ENCODE results near the gene KLC1. TPM values are rescaled to one million over a fixed set of nuclear protein-coding genes. Genes with fewer than 3 reads are reported as not detected.
"Not testable (repeated sequence)": the region's sequence is repeated elsewhere in the genome, so short reads cannot be mapped to it uniquely, and the experiment has no call there.

Gene KLC1
- total RNA-seq: 205 and 277 TPM in 2 replicates

DNA sequence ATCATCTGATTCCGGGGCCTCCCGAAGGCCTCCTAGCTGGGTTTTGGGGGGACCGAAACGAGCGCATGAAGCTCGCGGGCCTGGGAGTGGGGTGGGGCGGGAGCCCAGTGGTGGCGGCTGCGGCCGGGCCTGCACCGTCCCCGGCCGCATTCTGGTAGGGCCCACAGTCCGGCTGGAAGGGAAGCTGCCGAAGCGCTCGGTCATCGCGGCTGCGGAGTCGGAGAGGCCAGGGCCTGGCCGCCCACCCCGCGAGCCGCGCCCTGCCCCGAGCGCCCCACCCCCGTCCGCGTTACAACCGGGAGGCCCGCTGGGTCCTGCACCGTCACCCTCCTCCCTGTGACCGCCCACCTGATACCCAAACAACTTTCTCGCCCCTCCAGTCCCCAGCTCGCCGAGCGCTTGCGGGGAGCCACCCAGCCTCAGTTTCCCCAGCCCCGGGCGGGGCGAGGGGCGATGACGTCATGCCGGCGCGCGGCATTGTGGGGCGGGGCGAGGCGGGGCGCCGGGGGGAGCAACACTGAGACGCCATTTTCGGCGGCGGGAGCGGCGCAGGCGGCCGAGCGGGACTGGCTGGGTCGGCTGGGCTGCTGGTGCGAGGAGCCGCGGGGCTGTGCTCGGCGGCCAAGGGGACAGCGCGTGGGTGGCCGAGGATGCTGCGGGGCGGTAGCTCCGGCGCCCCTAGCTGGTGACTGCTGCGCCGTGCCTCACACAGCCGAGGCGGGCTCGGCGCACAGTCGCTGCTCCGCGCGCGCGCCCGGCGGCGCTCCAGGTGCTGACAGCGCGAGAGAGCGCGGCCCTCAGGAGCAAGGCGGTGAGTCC lies at the start of gene KLC1:
TSS of gene KLC1 (plus strand) at position 528 of the 819 bp plus-strand sequence. CDS start 25,354 bp downstream, outside the sequence.
- peak; percentile 81 for DNase-seq

DNA sequence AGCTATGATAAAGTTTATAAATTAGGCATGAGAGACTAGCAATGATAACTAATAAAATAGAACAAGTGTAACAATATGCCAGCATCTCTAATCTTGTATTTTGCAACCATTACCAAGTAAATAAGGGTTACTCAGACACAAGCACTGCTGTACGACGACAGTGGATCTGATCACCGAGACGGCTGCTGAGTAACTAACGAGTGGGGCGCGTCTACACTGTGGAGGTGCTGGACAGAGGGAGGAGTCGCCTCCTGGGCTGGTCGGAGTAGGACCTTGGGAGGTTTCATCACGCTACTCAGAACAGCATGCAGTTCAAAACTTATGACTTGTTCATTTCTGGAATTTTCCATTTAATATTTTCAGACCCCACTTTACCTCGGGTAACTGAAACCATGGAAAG lies 47.8 kb upstream of the KLC1 start:
- DNase-seq: no peak

DNA sequence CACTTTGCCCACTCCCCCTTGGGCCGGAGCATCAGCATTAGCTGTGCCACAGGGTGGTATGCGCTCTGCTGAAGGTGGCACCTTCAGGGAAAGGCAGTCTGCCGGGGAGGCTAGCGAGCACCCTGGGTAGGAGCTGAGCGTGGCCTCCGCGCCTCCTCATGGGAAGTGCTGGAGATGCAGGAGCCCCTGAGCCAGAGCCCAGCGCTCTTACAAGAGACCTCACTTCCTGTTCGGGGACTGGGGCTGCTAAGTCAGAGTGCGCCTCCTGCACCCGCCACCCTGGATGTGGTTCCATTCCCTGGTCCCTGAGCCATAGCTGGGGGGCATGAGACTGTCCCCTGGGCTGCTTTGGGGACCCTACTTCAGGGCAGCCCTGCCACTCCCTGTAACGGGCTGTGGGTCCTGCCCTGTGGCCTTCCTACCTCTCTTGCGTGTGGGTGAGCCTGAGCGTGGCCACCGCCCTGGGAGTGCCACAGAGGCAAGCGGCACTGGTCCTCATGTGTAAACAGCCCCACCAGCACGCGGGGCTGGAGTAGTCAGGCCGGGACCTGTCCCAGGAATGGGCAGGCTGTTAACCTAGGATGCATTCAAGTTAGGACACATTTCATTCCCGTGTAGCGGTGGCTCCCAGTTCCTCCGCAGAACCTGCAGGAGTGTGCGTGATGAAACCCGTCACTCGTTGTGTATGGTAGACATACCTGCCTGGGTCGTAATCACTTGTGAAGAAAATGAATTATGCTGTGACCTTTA lies 46.9 kb upstream of the KLC1 start:
- no peak for DNase-seq

DNA sequence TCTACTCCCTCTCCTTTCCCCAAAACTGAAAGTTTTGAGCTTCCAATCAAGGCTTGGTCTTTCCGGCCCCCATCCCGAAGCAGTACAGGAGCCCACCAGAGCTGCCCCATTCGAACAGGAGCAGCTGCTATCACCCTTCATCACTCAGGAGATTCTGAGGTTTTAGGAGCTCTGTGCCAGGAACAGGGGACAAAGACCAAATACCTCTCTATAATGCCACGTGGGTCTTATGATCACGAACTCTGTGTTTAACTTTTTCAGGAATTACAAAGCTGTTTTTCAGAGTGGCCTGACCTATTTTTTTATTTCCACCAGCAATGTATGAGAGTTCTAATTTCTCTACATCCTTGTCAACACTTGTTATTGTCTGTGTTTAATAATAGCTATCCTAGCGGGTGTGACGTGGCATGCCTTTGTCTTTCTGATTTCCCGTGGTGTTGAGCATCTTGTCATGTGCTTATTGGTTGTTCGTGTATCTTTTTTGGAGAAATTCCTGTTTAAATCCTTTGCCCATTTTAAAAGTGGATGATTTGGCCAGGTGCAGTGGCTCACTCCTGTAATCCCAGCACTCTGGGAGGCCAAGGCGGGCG lies 44.6 kb upstream of the KLC1 start:
- DNase-seq: peak; percentile 43

DNA sequence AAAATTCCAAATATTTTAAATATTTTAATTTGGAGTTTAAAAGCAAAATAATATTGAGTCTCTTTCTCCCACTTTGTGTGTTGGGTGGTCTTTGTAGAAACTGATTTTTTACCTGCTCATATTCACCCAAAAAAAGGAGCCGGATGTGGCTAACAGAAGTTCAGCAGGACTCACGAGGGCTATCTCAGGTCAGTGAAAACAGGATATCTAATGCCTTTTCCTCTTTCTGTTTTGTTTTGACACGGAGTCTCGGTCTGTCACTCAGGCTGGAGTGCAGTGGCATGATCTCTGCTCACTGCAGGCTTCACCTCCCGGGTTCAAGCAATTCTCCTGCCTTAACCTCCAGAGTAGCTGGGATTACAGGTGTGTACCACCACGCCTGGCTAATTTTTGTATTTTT lies 35.4 kb upstream of the KLC1 start:
- DNase-seq: peak; percentile 44

- no peak for DNase-seq
Observed at GRCh38 chr14:103594265-103594664, 34.7 kb upstream of the KLC1 start.

DNA sequence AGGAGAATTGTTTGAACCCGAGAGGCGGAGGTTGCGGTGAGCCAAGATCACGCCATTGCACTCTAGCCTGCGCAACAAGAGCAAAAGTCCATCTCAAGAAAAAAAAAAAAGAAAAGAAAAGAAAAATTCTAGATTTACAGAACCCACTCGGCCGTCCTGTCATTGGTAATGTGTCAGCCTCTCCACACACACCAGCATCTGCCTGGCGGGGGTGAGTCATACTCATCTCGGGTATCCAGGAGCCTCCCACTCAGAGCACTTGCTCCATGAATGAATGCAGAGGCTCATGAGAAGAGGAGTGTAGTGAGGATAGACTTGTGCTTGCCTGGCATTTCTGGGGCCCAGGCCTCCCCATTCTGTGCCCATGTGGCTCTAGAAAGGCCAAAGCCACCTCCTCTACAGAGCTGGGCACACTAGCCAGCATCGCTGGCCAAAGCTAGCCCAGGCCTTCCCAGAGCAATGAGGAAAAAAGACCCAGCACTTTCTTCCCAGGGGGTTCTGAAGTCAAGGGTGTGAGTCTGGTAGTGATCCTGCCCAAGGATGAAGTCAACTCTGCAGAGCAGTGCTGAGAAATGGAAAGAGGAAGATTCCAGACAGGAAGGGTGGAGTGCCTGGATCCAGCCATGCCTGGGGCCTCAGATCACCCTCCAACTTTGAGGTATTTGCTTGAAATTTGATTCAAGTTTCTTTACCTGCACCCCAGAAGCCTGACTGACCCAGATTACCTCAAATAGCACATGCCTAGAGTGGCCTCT lies 31.2 kb upstream of the KLC1 start:
- peak; percentile 31 for DNase-seq

GRCh38 chr14:103600503-103600902 lies 28.5 kb upstream of the KLC1 start:
- no peak for DNase-seq

- no peak for DNase-seq
Observed at GRCh38 chr14:103604620-103605019, 24.4 kb upstream of the KLC1 start.

- DNase-seq: peak; percentile 59
Observed at GRCh38 chr14:103606963-103607668, 21.9 kb upstream of the KLC1 start.

DNA sequence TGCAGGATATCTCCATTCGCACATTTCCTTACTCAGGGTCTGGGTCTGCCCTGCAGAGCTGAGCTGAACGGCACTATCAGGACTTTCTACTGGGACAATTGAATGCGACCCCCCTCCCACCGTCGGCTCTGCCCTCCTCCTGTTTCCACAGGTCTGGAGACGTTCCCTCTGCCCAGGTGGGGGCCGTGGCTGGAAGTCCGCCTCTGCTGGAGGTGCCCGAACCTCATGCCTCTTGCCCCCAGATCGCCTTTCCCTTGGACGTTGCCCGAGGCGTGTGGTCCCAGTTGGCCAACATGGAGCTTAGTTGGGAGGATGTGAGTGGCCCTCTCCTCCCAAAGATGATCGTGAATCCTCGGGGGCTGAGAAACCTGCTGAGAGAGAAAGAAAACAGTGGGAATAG lies 21.2 kb upstream of the KLC1 start:
- no peak for DNase-seq

- not testable (repeated sequence) for DNase-seq
Observed at GRCh38 chr14:103609081-103609480, 19.9 kb upstream of the KLC1 start.

GRCh38 chr14:103611215-103611614 lies 17.8 kb upstream of the KLC1 start:
- DNase-seq: no peak

- DNase-seq: no peak
Observed at GRCh38 chr14:103613517-103613916, 15.5 kb upstream of the KLC1 start.

DNA sequence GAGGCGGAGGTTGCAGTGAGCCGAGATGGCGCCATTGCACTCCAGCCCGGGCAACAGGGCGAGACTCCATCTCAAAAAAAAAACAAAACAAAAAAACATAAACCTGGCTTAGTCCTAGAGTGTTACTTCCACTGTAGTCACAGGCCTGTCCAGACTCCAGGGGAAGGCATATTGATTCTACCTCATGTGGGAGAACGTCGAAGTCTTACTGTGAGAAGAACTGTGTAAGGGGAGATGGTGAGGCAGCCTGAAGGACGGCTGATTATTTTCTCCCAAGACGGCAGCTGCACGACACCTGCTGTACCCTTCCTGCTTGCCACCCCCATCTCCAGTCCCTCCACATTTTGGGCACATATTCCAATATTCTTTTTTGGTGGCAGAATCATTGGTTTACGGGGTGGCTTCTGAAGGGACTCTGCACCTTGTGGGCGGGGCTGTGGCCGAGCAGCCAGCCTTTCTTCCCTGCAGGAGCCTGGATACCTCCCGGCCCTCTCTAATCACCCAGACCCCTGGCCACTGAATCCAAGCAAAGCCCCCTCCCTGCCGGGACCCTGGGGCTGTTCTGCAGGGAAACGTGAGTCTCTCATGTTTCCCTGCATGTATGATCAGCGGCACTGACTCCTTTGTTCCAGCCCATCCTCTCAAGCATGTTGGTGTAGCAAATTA lies 12.2 kb upstream of the KLC1 start:
- DNase-seq: no peak

GRCh38 chr14:103619057-103619456 lies 10.0 kb upstream of the KLC1 start:
- DNase-seq: no peak

DNA sequence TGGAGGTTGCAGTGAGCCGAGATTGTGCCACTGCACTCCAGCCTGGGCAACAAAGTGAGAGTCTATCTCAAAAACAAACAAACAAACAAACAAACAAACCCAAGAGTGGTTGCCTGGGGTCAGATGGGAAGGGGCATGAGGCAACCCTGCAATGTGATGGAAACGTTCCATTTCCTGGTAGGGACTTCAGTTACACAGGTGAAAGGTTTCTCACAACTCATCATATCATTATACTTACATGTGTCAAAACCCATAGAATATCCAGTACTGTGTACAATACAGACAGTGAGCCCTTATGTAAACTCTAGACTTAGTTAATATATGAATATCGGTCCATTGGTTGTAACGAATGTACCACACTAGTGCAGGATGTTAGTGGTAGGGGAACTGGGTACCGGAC lies 7.2 kb upstream of the KLC1 start:
- no peak for DNase-seq

GRCh38 chr14:103623308-103623707 lies 5.7 kb upstream of the KLC1 start:
- DNase-seq: no peak

DNA sequence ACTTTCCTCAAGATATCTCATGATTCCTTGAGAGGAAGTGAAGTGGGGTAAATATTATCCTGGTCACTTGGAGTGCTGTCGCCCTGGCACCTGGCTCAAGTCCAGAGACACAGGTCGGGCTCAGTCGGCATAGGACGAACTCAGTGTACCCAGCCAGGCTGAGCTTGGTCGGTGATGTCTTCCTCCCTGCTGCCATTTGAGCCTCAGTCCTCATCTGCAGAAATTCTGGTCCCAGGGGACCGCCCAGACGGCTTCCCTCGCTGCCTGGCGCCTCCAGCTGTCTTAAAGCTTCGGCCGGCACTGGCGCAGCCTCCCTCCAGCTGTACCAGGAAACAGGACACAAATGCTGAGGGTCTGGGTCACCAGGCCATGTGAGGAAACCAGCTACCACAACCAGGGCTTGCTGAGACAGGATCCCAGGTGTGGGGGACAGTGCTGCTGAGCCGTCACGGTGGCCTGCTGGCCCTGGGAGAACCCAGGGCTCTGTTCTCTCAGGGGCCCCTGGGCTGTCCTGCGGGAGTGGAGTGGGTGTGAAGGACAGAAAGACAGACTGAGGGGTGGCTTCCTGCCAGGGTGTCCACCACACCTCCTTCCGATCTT lies 5.0 kb upstream of the KLC1 start:
- peak; percentile 32 for DNase-seq

- peak; percentile 59 for DNase-seq
Observed at GRCh38 chr14:103624860-103625259, 4.2 kb upstream of the KLC1 start.
